T-cell (primary cell): ENCODE results near the gene NES. TPM values are rescaled to one million over a fixed set of nuclear protein-coding genes. Genes with fewer than 3 reads are reported as not detected.

ENCODE experiments used
- ATAC-seq, 4 experiments: fragments of 200-7000 bp in 3 of 4; fragments of 150-1000 bp in 1 of 4; cut with Tn5 transposase; replicated peaks in 1 of 4; 1 replicate in 3 of 4; 2 replicates in 1 of 4; pipeline ENCODE4 v1.10.0; 2021; ENCODE audit warnings: moderate library complexity in 3 of 4, mild to moderate bottlenecking in 2 of 4, moderate number of reproducible peaks in 1 of 4
- CTCF ChIA-PET, 2 donors: fragments of 300-600 bp; sonication (Branson Sonifier 250); formaldehyde crosslinking; loops; one replicate each; lab custom pipeline; 2022; ENCODE audit warnings: antibody characterized with exemption in 2 of 2; lab: Charles Lee
- POLR2A ChIA-PET, 2 donors: fragments of 300-600 bp; sonication (Branson Sonifier 250); formaldehyde crosslinking; loops; one replicate each; lab custom pipeline; 2022; ENCODE audit warnings: antibody characterized with exemption in 2 of 2; lab: Charles Lee
- DNase-seq, 35 experiments: peaks; one replicate each; pipeline versions ENCODE4 v3.0.0 to v3.0.0-alpha.2; 2013 to 2023
- H3K27ac ChIP-seq: one replicate; pipeline ENCODE4 v1.5.1; 2013; ENCODE audit warnings: low read length
- H3K27me3 ChIP-seq, 2 experiments: replicated peaks in 1 of 2; 1 replicate in 1 of 2; 2 replicates in 1 of 2; pipeline versions ENCODE4 v1.6.1 to v1.7.0; 2013; ENCODE audit warnings: low read length in 1 of 2, mixed read lengths in 1 of 2; ENCODE audit not compliant: control insufficient read depth in 2 of 2, insufficient read depth in 2 of 2; ENCODE audit errors: extremely low read depth in 1 of 2
- H3K36me3 ChIP-seq, 2 donors: 1 replicate in 1 of 2; 2 replicates in 1 of 2; pipeline versions ENCODE4 v1.6.1 to v1.7.0; 2013; ENCODE audit warnings: low read length in 1 of 2; ENCODE audit not compliant: control insufficient read depth in 2 of 2, insufficient read depth in 1 of 2; ENCODE audit errors: extremely low read depth in 1 of 2
- H3K4me1 ChIP-seq, 2 experiments: 1 replicate in 1 of 2; 2 replicates in 1 of 2; pipeline versions ENCODE4 v1.6.1 to v1.7.0; 2013; ENCODE audit warnings: low read length in 2 of 2, mixed read lengths in 1 of 2; ENCODE audit not compliant: insufficient read depth in 2 of 2, control insufficient read depth in 1 of 2; ENCODE audit errors: extremely low read depth in 1 of 2
- H3K4me3 ChIP-seq, 2 donors: 1 replicate in 1 of 2; 2 replicates in 1 of 2; pipeline versions ENCODE4 v1.5.1 to v1.7.0; 2013; ENCODE audit warnings: mild to moderate bottlenecking in 2 of 2, low read length in 1 of 2, moderate library complexity in 1 of 2; ENCODE audit not compliant: control insufficient read depth in 1 of 2; ENCODE audit errors: extremely low read depth in 1 of 2
- H3K9me3 ChIP-seq: 2 replicates; pipeline ENCODE4 v1.7.0; 2013
- H3K27ac Mint-ChIP-seq, 2 donors: one replicate each; pipeline ENCODE4 v1.8.0; 2020 to 2021; ENCODE audit warnings: mild to moderate bottlenecking in 2 of 2, mixed read lengths in 2 of 2
- H3K27me3 Mint-ChIP-seq, 2 donors: one replicate each; pipeline ENCODE4 v1.8.0; 2021 to 2022; ENCODE audit warnings: mixed read lengths in 2 of 2
- H3K36me3 Mint-ChIP-seq: one replicate; pipeline ENCODE4 v1.8.0; 2021; ENCODE audit warnings: mixed read lengths
- H3K4me1 Mint-ChIP-seq, 3 donors: one replicate each; pipeline ENCODE4 v1.8.0; 2020 to 2022; ENCODE audit warnings: mixed read lengths in 3 of 3, mild to moderate bottlenecking in 1 of 3
- H3K4me3 Mint-ChIP-seq, 3 donors: one replicate each; pipeline ENCODE4 v1.8.0; 2020 to 2022; ENCODE audit warnings: mild to moderate bottlenecking in 3 of 3, mixed read lengths in 3 of 3, moderate library complexity in 3 of 3
- H3K9me3 Mint-ChIP-seq, 3 donors: one replicate each; pipeline ENCODE4 v1.8.0; 2020 to 2022; ENCODE audit warnings: mixed read lengths in 3 of 3
- WGBS: methylation state at CpG from one replicate; pipeline ENCODE4 v1.1.5; 2013; ENCODE audit warnings: missing lambda C conversion rate; ENCODE audit not compliant: insufficient coverage; 5-methylcytosine and 5-hydroxymethylcytosine counted together
- total RNA-seq, 35 experiments: library from RNA in 6 of 35; stranded (reverse) in 6 of 35; fragments of 120-200 nt in 1 of 35; gene quantifications; one replicate each; pipeline versions ENCODE4 v1.2.1 to v1.2.4 and lab custom pipeline; 2013 to 2026

Gene NES
- total RNA-seq, 5 donors from 2014 or later (not counting 1 experiment from before 2014, with no cell fraction given): 0.10 to 0.35 (median 0.25) TPM; not detected in 2

- H3K4me3 Mint-ChIP-seq: peak overlapping the region in 2 of 3 donors; percentile 36 to 43
- Histone ChIP-seq H3K4me1 (peaks cover 0 to 17% of the 10 kb centered on the region in 2 experiments), H3K9me3 (no peaks in the 10 kb centered on the region), H3K4me3 (peak overlapping the region in 1 of 2 donors; percentile 3), H3K27ac (no peak overlapping the region), H3K27me3 (peaks cover 9 to 86% of the 10 kb centered on the region in 2 experiments), H3K36me3 (no peaks in the 10 kb centered on the region)
- CTCF ChIA-PET: interaction anchor here (0.6 to 1.7 kb wide), 9 partner anchors 9 to 260 kb away, joined by 3 to 6 read pairs (median 4); partner anchors contain the start of genes ISG20L2 (in 1 of the 2) and METTL25B (in 1 of the 2)
- H3K4me1 Mint-ChIP-seq: peaks cover 13 to 18% (median 14%) of the 10 kb centered on the region in 3 donors
- peak overlapping the region in 1 of 2 donors; percentile 0 for H3K27ac Mint-ChIP-seq
- DNase-seq (peak in 6 of 35 experiments; percentile 13 to 58 (median 20)), ATAC-seq (peak in 2 of 4 experiments; percentile 57 to 59)
- no peaks in the 10 kb centered on the region for H3K36me3 Mint-ChIP-seq
- no peaks in the 10 kb centered on the region for H3K9me3 Mint-ChIP-seq
- POLR2A ChIA-PET: interaction anchor here in 1 of 2 donors (0.5 kb wide), 1 partner anchor 16 kb away, joined by 5 read pairs; no protein-coding TSS in a partner anchor
- H3K27me3 Mint-ChIP-seq: peaks cover 53 to 81% of the 10 kb centered on the region in 2 donors
- 9% methylated on average over 11 of the region's 22 CpGs for WGBS
These were observed 699 bp upstream of the NES start for GRCh38 chr1:156677616-156678596.

- Histone ChIP-seq H3K4me1 (peaks cover 0 to 17% of the 10 kb centered on the region in 2 experiments), H3K9me3 (no peaks in the 10 kb centered on the region), H3K4me3 (no peak overlapping the region), H3K36me3 (no peaks in the 10 kb centered on the region), H3K27ac (no peak overlapping the region), H3K27me3 (peaks cover 12 to 75% of the 10 kb centered on the region in 2 experiments)
- Mint-ChIP-seq H3K27me3 (peaks cover 48 to 79% of the 10 kb centered on the region in 2 donors), H3K9me3 (no peaks in the 10 kb centered on the region), H3K27ac (no peak overlapping the region), H3K4me1 (peaks cover 13 to 18% (median 14%) of the 10 kb centered on the region in 3 donors), H3K36me3 (no peaks in the 10 kb centered on the region), H3K4me3 (no peak overlapping the region)
- ChIA-PET CTCF (interaction anchor here (0.5 to 1.7 kb wide), 7 partner anchors 13 to 185 kb away, joined by 3 to 6 read pairs (median 4); no protein-coding TSS in a partner anchor), POLR2A (no interaction called here)
- ATAC-seq (no peak), DNase-seq (no peak)
- WGBS: 27% methylated on average over 49 of the region's 49 CpGs
These were observed 940 bp downstream of the NES start for GRCh38 chr1:156676114-156676819.

- Mint-ChIP-seq H3K27ac (no peak overlapping the region), H3K4me3 (no peak overlapping the region), H3K9me3 (no peaks in the 10 kb centered on the region), H3K36me3 (no peaks in the 10 kb centered on the region), H3K4me1 (peaks cover 13 to 18% (median 14%) of the 10 kb centered on the region in 3 donors), H3K27me3 (peaks cover 48 to 75% of the 10 kb centered on the region in 2 donors)
- WGBS: 83% methylated on average over 9 of the region's 18 CpGs
- Histone ChIP-seq H3K27me3 (peaks cover 12 to 74% of the 10 kb centered on the region in 2 experiments), H3K4me1 (peaks cover 0 to 17% of the 10 kb centered on the region in 2 experiments), H3K27ac (no peak overlapping the region), H3K9me3 (no peaks in the 10 kb centered on the region), H3K36me3 (no peaks in the 10 kb centered on the region), H3K4me3 (no peak overlapping the region)
- POLR2A ChIA-PET: no interaction called here
- CTCF ChIA-PET: interaction anchor here in 1 of 2 donors (0.5 kb wide), 1 partner anchor 58 kb away, joined by 3 read pairs; no protein-coding TSS in a partner anchor
- DNase-seq (no peak), ATAC-seq (no peak)
These were observed 1.7 kb downstream of the NES start for GRCh38 chr1:156675210-156676113.

GRCh38 chr1:156673387-156674121 lies 3.7 kb downstream of the NES start:
- Mint-ChIP-seq H3K36me3 (no peaks in the 10 kb centered on the region), H3K27ac (no peak overlapping the region), H3K4me1 (peaks cover 13 to 16% (median 14%) of the 10 kb centered on the region in 3 donors), H3K27me3 (peaks cover 36 to 57% of the 10 kb centered on the region in 2 donors), H3K9me3 (no peaks in the 10 kb centered on the region), H3K4me3 (no peak overlapping the region)
- Histone ChIP-seq H3K9me3 (no peaks in the 10 kb centered on the region), H3K4me1 (peaks cover 0 to 17% of the 10 kb centered on the region in 2 experiments), H3K36me3 (no peaks in the 10 kb centered on the region), H3K4me3 (no peak overlapping the region), H3K27ac (no peak overlapping the region), H3K27me3 (peaks cover 5 to 70% of the 10 kb centered on the region in 2 experiments)
- POLR2A ChIA-PET: no interaction called here
- ATAC-seq (no peak), DNase-seq (no peak)
- 43% methylated on average over 1 of the region's 8 CpGs for WGBS
- CTCF ChIA-PET: no interaction called here

GRCh38 chr1:156671804-156672203 lies 5.4 kb downstream of the NES start:
- POLR2A ChIA-PET: no interaction called here
- no peak for ATAC-seq
- Mint-ChIP-seq H3K9me3 (no peaks in the 10 kb centered on the region), H3K4me1 (no peaks in the 10 kb centered on the region), H3K27ac (no peak overlapping the region), H3K36me3 (no peaks in the 10 kb centered on the region), H3K4me3 (no peak overlapping the region), H3K27me3 (peaks cover 19 to 40% of the 10 kb centered on the region in 2 donors)
- Histone ChIP-seq H3K36me3 (no peaks in the 10 kb centered on the region), H3K27me3 (peaks cover 2 to 55% of the 10 kb centered on the region in 2 experiments), H3K27ac (no peak overlapping the region), H3K4me3 (no peak overlapping the region), H3K4me1 (peaks cover 0 to under 1% of the 10 kb centered on the region in 2 experiments), H3K9me3 (no peaks in the 10 kb centered on the region)
- no peak for DNase-seq
- no CpG with 5 or more reads among the region's 2 CpGs for WGBS
- CTCF ChIA-PET: no interaction called here
